Prostate gland (tissue), 2 donors: ENCODE results near the gene POLD4. TPM values are rescaled to one million over a fixed set of nuclear protein-coding genes. Genes with fewer than 3 reads are reported as not detected.

Source experiments
- DNase-seq: peaks from one replicate; pipeline ENCODE4 v3.0.0-alpha.2; 2019; ENCODE audit warnings: low spot score
- H3K27ac ChIP-seq, 2 donors: fragments of 200-600 bp; sonication (generic); 2 replicates each; pipeline ENCODE4 v1.5.1; 2017 to 2019
- H3K27me3 ChIP-seq: fragments of 200-600 bp; sonication (generic); replicated peaks from 2 replicates; pipeline ENCODE4 v1.5.1; 2019; ENCODE audit not compliant: insufficient read depth
- H3K36me3 ChIP-seq, 2 donors: fragments of 200-600 bp; sonication (generic); 1 replicate in 1 of 2; 2 replicates in 1 of 2; pipeline versions ENCODE4 v1.5.1 to v1.8.1; 2017 to 2019
- H3K4me1 ChIP-seq: fragments of 200-600 bp; sonication (generic); replicated peaks from 2 replicates; pipeline ENCODE4 v1.5.1; 2019
- H3K4me3 ChIP-seq, 2 donors: fragments of 200-600 bp; sonication (generic); 2 replicates each; pipeline ENCODE4 v1.5.1; 2017 to 2019
- H3K9me3 ChIP-seq: fragments of 200-600 bp; sonication (generic); 2 replicates; pipeline ENCODE4 v1.5.1; 2017
- POLR2A ChIP-seq: fragments of 450-650 bp; IDR thresholded peaks from one replicate; pipeline ENCODE4 v1.6.1; 2016; ENCODE audit warnings: antibody characterized with exemption, mild to moderate bottlenecking
- POLR2AphosphoS5 ChIP-seq: sonication (generic); formaldehyde crosslinking; IDR thresholded peaks from one replicate; pipeline ENCODE4 v1.6.1; 2017; ENCODE audit warnings: antibody characterized with exemption
- WGBS: methylation state at CpG from one replicate; pipeline ENCODE4 v1.1.5; 2018; 5-methylcytosine and 5-hydroxymethylcytosine counted together
- intact Hi-C: fragments of 100-400 bp; cut with DNase I; formaldehyde crosslinking; loops from one replicate; pipeline ENCODE4 v1.14.2; 2022
- total RNA-seq, 2 donors: library from RNA; depleted of rRNA; stranded (reverse); fragments of >200 nt; gene quantifications; one replicate each; pipeline ENCODE4 v1.1.0, GENCODE V29; 2016
- TF ChIP-seq, protein P1 (sequence below), 4 experiments: fragments of 200-600 bp in 2 of 4; fragments of 450-650 bp in 2 of 4; sonication (generic) in 2 of 4; IDR thresholded peaks; 1 replicate in 3 of 4; 2 replicates in 1 of 4; pipeline ENCODE4 v1.5.1; 2016 to 2019; ENCODE audit warnings: antibody characterized with exemption in 4 of 4, mild to moderate bottlenecking in 2 of 4, moderate library complexity in 2 of 4

Gene POLD4
- total RNA-seq, 2 donors from 2014 or later, result 95.1 to 145 TPM

DNA sequence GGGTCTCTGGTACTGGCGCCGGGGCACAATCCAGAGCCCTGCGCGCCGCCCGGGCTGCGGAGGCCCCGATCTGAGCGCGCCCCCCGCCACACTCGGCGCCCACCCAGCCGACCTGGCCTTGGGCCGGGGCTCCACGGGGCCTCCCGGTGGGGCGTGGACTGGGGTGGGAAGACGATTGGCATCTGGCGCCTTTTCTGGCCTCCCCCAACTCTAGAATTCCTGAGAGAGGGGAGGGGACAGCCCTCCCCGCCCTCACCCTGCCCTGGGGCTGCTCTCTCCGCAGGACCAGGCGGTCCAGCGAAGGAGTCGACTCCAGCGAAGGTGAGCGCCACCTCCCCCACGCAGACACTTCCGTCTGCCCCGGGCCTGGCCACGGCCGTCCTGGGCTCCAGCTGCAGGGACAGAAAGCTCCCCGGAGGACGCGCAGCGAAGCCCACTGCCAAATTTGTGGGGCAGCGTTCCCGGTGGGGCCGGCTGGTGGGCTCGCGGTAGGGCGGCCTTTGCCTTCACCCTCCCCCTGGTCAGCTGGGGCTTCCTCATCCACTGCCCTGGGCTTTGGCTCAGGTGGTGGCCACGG lies 49.4 kb downstream of the POLD4 start:
- H3K27ac ChIP-seq, result peak overlapping the region; percentile 89 to 91
- intact Hi-C loops, result loop anchor here (5.0 kb wide), 1 partner anchor 37 kb away; the partner anchor contains the start of gene GRK2
- H3K4me3 ChIP-seq, result peak overlapping the region; percentile 85 to 97
- WGBS, result 1% methylated on average over 26 of the region's 43 CpGs
- TF ChIP-seq POLR2AphosphoS5 (no peak), POLR2A (peak; percentile 36)
- TF ChIP-seq, protein P1, sequence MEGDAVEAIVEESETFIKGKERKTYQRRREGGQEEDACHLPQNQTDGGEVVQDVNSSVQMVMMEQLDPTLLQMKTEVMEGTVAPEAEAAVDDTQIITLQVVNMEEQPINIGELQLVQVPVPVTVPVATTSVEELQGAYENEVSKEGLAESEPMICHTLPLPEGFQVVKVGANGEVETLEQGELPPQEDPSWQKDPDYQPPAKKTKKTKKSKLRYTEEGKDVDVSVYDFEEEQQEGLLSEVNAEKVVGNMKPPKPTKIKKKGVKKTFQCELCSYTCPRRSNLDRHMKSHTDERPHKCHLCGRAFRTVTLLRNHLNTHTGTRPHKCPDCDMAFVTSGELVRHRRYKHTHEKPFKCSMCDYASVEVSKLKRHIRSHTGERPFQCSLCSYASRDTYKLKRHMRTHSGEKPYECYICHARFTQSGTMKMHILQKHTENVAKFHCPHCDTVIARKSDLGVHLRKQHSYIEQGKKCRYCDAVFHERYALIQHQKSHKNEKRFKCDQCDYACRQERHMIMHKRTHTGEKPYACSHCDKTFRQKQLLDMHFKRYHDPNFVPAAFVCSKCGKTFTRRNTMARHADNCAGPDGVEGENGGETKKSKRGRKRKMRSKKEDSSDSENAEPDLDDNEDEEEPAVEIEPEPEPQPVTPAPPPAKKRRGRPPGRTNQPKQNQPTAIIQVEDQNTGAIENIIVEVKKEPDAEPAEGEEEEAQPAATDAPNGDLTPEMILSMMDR (IDR thresholded peaks at IDR 0.05), result no peak
- peaks cover 9 to 13% of the 10 kb centered on the region in 2 donors for H3K36me3 ChIP-seq
- no peak for DNase-seq
- peaks cover 13% of the 10 kb centered on the region for H3K4me1 ChIP-seq
- H3K9me3 ChIP-seq, result no peaks in the 10 kb centered on the region
- no peaks in the 10 kb centered on the region for H3K27me3 ChIP-seq

DNA sequence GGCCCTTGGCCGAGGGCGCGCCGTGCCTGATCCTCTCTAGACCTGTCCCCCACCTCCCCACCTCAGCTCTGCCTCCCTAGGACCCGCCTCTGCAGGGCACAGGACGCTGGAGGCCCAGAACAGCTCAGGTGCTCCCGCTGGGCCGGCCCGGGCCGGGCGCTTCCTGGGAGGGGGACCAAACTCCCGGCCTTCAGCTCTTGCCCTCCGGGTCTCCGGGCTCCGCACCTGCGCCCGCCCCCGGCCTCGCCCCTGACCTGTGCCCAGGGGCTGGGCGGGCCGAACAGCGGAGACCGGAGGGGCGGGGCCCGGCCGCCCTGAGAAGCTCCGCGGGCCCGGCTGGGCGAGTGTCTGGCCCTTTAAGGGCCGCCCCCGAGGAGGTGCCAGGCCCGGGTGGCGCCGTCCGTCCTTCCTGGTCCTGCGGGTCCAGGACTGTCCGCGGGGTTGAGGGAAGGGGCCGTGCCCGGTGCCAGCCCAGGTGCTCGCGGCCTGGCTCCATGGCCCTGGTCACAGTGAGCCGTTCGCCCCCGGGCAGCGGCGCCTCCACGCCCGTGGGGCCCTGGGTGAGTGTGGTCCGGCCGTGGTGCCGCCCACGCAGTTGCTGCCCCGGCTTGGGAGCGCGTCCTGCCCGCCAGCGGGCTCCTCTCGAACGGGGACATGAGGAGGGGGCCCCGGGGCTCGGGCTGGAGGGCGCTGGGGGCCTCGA lies 50.1 kb downstream of the POLD4 start, which contains the start of gene SSH3:
TSS of gene SSH3 (plus strand) at position 399 of the 703 bp plus-strand sequence. CDS start at position 495, 96 bp downstream.
- intact Hi-C loops, result loop anchor here (5.0 kb wide), 1 partner anchor 36 kb away; the partner anchor contains the start of gene GRK2
- Histone ChIP-seq H3K4me3 (peak within 1 kb of the TSS; percentile 85 to 97), H3K9me3 (no peaks in the 10 kb centered on the region), H3K27me3 (no peaks in the 10 kb centered on the region), H3K36me3 (peaks cover 7 to 9% of the 10 kb centered on the region in 2 donors), H3K4me1 (peaks cover 13% of the 10 kb centered on the region), H3K27ac (peak within 1 kb of the TSS; percentile 89 to 91)
- 1% methylated on average over 54 of the region's 65 CpGs for WGBS
- TF ChIP-seq, protein P1 (IDR thresholded peaks at IDR 0.05), result no peak
- TF ChIP-seq POLR2AphosphoS5 (peak; percentile 54), POLR2A (peak; percentile 90)
- peak; percentile 81 for DNase-seq

DNA sequence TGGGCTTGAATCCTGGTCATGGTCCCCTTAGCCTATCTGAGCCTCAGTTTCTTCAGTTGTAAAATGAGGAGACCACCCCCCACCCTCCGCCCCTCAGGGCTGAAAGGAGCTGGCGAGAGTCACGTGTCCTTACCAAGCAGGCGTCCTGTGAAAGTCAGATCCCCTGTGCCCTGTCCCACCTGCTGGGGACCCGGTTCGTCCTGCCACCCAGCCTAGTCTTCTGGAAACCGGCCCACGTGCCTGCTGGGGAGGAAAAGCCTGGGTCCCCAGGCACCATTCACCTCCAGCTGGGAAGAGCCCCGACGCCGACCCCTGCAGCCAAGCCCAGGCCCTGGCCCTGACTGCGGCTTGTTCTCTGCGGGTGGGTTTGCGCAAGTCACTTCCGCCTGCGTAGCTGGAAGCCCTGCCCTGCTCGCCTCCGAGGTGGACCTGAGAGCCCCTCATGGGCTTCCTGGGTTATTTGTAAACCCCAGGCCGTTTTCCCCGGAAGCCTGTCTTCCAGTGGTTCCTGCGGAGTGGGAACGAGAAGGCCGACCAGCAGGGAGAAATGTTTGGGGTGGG lies 50.7 kb downstream of the POLD4 start:
- Histone ChIP-seq H3K27ac (peak overlapping the region; percentile 89 to 91), H3K9me3 (no peaks in the 10 kb centered on the region), H3K27me3 (no peaks in the 10 kb centered on the region), H3K4me3 (peak overlapping the region; percentile 85 to 97), H3K4me1 (peaks cover 13% of the 10 kb centered on the region), H3K36me3 (peaks cover 1 to 9% of the 10 kb centered on the region in 2 donors)
- intact Hi-C loops, result loop anchor here (5.0 kb wide), 1 partner anchor 35 kb away; the partner anchor contains the start of gene GRK2
- no peak for DNase-seq
- WGBS, result 20% methylated on average over 22 of the region's 23 CpGs
- no peak for TF ChIP-seq POLR2AphosphoS5
- no peak for TF ChIP-seq POLR2A
- TF ChIP-seq, protein P1 (IDR thresholded peaks at IDR 0.05), result no peak

DNA sequence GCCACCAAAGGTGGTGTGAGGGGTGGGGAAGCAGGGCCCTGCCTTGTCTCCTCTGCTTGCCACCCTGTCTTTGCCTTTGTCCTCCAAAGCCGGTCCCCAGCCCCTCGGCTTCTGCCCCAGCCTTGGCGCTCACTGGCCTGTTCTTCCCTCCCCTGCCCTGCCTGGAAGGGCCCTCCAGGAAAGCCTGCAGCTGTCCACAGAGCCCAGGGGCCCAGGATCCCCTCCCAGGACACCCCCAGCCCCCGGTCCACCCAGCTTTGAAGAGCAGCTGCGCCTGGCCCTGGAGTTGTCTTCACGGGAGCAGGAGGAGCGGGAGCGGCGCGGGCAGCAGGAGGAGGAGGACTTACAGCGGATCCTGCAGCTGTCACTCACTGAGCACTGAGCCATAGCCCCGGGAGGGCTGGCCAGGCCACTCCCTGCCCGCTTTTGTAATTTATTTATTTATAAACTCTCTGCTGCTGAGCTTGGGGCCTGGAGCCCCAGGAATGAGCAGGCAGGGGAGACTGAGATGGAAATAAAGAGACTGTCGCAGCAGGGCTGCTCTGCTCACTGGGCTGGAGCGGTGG lies 51.3 kb downstream of the POLD4 start:
- 47% methylated on average over 15 of the region's 15 CpGs for WGBS
- H3K36me3 ChIP-seq, result peaks cover 0 to 9% of the 10 kb centered on the region in 2 donors

More for the DNA sequence above, 51.3 kb downstream of the POLD4 start:
- peak; percentile 76 for DNase-seq
- intact Hi-C loops, result loop anchor here (5.0 kb wide), 1 partner anchor 35 kb away; the partner anchor contains the start of gene GRK2
- H3K27me3 ChIP-seq, result no peaks in the 10 kb centered on the region
- H3K27ac ChIP-seq, result peak overlapping the region; percentile 89 to 91
- H3K9me3 ChIP-seq, result no peaks in the 10 kb centered on the region
- H3K4me1 ChIP-seq, result peaks cover 13% of the 10 kb centered on the region
- no peak overlapping the region for H3K4me3 ChIP-seq
- TF ChIP-seq POLR2A (peak; percentile 65), POLR2AphosphoS5 (peak; percentile 50)
- TF ChIP-seq, protein P1 (IDR thresholded peaks at IDR 0.05), result no peak
